Islet of Langerhans (tissue), 1 donor: ENCODE results near the gene VN1R4.
"Not testable (repeated sequence)": the region's sequence is repeated elsewhere in the genome, so short reads cannot be mapped to it uniquely, and the experiment has no call there.

Source experiments
- FAIRE-seq: peaks from one replicate; lab custom pipeline; 2011; peaks lifted over from hg19 to GRCh38; lab: Jason Lieb, UNC

The VN1R4 gene, protein sequence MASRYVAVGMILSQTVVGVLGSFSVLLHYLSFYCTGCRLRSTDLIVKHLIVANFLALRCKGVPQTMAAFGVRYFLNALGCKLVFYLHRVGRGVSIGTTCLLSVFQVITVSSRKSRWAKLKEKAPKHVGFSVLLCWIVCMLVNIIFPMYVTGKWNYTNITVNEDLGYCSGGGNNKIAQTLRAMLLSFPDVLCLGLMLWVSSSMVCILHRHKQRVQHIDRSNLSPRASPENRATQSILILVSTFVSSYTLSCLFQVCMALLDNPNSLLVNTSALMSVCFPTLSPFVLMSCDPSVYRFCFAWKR

DNA sequence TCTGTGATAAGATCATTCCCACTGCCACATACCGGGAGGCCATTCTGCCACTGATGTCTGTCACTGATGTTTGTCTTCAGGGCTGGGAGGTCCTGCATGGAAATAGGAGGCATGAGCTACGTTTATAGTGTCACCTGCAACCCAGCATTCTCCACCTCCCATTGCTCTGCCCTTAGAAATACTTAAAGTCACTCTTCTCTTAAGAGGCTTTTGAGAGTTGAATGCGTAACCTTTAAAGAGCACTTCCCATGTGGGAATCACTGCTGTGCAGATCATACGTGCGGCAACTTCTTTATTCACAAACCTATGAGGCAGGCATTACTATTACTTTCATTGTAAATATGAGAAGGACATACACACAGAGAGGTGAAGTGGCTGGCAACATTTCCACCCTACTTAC is at the start of gene VN1R4:
Gene VN1R4 (minus strand): TSS at position 101 of the 400 bp plus-strand sequence. CDS start 58 bp downstream, at position 43.
- not testable (repeated sequence) for FAIRE-seq

DNA sequence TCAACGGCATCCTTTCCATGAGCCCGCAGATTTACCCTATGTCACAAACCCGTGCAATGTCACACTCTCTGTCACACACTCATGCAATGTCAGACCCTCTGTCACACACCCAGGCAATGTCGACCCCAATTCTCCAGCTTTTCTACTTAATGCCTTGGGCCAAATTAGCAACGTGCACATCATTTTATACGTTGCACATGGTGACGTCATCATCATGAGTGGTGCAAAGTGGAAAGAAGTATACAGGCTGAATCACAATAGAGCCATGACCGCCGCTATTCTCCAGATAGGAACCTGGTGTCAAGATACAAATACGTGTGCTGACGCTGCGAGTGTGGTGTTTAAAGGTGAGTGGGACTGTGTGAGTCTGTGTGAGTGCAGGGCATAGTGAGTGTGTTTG is 44.4 kb upstream of the VN1R4 start:
- no peak for FAIRE-seq

DNA sequence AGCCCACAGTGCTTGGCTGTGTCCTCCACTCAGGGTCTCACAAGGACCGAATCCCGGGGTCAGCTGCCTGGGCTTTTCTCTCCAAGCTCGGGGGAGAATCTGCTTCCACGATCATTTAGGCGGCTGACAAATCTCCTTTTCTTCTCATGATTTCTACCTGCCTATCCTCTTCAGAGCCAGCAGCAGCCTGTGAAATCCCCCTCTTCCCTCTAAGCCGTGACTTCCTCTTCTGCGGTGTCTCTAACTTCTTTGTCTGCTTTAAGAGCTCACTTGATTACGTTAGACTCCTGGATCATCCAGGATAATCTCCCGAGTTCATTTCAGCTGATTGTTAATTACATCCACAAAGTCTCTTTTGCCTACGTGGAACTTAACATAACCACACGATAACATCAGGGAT is 43.5 kb upstream of the VN1R4 start:
- no peak for FAIRE-seq

DNA sequence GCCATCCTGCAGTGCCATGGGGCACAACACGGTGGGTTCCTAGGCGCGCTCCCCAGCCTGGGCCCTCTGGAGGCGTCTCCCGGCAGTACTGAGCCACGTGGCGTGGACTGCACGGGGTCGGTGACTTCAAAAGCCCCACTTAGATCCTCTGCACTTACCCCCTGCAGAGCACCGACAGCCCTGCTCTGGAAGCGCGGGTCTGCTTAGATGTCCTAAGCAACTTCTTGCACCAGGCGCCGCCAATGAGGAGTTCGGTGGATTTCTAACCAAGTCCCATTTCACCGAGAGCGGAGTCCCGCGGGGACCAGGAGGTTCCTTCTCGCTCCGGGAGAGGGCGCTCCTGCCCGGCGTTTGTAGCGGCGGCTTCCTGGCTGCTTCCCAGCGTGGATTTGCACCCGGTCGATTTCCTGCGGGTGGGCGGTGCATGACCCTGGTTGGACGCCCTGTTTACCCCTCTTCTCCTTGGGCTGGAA is 40.9 kb upstream of the VN1R4 start:
- FAIRE-seq: no peak

DNA sequence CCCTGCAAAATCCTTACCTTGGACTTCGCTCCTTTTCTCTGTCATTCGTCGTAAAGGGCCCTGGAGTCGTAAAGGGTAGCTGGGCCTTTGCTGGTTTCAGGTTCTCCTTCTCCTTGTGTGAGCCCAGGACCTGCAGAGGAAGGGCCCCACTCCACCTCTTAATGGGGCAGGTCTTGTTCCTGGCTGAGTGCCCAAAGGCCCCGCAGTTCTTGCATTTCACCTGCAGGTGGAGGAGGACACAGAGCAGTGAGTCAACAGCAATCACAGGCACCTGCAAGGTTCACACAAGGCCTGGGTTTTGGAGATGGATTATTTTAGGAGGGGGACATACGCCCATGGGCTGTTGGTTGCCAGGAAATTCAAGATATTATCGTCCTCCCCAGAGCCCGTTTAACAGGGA is 33.8 kb upstream of the VN1R4 start:
- not testable (repeated sequence) for FAIRE-seq

DNA sequence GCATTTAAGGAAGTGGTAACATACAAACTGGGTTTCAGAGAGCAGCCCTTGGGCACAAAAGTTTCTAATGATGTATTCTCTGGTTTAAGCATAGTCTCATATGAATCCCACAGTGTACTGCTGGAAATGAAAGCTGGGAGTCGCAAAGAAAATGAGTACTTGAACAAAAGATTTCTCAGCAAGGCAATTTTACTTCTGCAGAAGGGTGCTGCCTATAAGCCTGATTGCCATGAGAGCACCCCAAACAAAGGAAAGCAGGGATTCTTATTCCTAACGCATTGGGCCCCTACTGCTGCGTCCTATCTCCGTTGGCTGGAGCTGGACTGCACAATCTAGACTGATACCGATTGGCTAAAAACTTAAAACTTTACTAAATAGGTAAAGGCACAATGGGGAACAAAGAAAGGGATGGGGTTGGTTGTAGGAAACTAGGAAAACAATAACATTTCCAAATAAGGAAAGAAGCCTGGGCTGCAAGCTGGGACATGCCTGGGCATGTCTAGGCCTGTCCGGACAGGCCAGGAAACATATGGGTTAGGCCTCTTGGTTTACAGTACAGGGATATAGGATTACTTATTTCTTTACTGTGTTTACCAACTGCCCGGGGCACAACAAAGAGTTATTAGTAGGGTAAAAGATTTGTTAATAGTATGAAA is 27.4 kb upstream of the VN1R4 start:
- no peak for FAIRE-seq

DNA sequence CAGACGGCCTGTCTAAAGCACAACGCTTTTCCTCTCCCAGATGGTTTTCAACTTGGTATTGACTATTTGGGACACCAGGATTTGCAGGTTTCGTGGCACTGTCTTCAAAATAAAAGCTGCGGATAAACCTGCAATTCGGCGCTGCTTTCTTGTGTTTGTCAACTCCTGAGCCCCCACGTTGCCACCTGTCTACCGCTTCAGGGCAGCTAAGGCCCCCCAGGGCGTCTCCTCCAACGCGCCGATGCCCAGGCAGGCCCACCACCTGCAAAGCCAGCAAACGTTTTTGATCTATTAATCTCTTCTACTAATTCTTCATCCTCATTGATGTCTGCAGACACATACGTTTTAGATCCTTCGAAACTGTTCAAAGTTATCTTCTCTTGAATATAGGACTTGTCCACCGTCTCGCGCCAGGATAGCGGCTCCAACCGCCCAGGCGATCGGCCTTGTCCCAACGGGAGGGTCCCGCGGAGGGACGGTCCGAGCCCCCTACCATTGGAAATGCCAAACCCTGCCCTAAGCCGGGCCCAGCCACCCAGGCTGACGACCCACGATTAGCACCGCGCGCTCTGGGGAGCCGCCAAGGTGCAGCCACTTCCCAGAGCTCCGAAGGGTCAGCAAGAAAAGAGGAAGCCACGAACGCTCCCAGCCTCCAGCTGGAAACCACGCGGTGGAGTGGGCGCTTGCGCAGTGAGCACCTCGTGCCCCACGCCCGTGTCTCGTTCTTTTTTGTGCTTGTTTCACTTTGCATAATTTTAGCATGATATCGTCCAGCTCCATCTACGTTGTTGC is 23.4 kb upstream of the VN1R4 start:
- no peak for FAIRE-seq

DNA sequence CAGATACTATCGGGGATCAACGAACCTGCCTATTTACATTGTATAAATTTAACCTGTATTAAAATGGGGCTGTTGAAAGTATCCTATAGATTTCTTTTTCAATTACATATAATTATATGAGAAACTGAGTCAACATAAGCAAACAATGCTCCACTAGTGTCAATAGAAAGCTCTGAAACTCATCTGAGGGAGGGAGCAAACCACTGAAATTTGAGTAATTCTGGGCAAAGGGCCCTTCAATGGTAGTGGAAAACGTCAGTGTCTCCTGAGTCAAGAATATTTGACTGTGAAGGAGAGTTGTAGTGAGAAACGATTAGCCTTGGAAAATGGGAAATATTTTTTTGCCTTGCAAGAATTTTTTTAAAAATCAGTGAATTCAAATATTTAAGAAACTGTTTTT is 17.6 kb upstream of the VN1R4 start:
- no peak for FAIRE-seq

DNA sequence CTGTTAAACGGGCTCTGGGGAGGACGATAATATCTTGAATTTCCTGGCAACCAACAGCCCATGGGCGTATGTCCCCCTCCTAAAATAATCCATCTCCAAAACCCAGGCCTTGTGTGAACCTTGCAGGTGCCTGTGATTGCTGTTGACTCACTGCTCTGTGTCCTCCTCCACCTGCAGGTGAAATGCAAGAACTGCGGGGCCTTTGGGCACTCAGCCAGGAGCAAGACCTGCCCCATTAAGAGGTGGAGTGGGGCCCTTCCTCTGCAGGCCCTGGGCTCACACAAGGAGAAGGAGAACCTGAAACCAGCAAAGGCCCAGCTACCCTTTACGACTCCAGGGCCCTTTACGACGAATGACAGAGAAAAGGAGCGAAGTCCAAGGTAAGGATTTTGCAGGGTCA is 14.4 kb upstream of the VN1R4 start:
- not testable (repeated sequence) for FAIRE-seq

DNA sequence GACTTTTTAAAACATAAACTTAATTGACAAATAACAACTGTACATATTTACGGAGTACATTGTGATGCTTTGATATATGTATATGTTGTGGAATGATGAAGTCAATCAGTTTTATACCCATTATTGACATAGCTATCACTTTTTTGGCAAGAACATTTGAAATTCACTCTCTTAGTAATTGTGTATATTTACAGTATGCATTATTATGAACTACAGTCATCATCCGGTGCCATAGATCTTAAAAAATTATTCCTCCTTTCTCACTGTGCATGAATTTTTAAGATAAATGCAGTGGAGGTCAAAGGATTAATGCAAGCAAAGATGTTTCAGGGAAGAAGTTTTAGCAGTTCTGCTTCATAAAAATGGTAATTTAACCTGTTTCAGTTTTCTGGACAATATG is 8.0 kb upstream of the VN1R4 start:
- FAIRE-seq: no peak

DNA sequence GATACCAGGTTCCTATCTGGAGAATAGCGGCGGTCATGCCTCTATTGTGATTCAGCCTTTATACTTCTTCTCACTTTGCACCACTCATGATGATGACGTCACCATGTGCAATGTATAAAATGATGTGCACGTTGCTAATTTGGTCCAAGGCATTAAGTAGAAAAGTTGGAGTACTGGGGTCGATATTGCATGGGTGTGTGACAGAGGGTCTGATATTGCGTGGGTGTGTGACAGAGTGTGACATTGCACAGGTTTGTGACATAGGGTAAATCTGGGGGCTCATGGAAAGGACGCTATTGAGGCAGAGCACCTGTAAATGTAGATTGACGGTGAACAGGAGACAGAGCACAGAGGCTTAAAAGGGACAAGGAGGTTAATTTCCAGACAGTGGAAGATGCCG is 4.5 kb upstream of the VN1R4 start:
- FAIRE-seq: no peak

DNA sequence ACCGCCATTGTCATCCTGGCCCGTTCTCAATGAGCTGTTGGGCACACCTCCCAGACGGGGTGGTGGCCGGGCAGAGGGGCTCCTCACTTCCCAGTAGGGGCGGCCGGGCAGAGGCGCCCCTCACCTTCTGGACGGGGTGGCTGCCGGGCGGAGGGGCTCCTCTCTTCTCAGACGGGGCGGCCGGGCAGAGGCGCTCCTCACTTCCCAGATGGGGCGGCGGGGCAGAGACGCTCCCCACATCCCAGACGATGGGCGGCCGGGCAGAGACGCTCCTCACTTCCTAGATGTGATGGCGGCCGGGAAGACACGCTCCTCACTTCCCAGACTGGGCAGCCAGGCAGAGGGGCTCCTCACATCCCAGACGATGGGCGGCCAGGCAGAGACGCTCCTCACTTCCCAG is 2.3 kb upstream of the VN1R4 start:
- not testable (repeated sequence) for FAIRE-seq

DNA sequence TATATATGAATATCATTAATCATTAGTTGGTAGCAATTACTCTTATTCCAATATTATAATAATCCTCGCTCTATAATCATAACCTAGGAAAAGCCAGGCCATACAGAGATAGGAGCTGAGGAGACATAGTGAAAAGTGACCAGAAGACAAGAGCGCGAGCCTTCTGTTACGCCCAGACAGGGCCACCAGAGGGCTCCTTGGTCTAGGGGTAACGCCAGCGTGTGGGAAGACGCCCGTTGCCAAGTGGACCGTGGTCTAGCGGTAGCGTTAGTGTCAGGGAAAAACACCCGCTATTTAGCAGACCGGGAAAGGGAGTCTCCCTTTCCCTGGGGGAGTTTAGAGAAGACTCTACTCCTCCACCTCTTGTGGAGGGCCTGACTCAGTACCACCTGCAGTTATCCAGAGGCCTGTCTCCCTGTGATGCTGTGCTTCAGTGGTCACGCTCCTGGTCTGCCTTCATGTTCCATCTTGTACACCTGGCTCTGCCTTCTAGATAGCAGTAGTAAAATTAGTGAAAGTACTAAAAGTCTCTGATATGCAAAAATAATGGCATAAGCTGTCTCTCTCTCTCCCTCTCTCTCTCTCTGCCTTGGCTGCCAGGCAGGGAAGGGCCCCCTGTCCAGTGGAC is 9.7 kb downstream of the VN1R4 start, which contains the start of gene VN1R2:
Gene VN1R2 (plus strand): TSS at position 578 of the 628 bp plus-strand sequence. CDS start 84 bp downstream, outside the sequence.
- not testable (repeated sequence) for FAIRE-seq

DNA sequence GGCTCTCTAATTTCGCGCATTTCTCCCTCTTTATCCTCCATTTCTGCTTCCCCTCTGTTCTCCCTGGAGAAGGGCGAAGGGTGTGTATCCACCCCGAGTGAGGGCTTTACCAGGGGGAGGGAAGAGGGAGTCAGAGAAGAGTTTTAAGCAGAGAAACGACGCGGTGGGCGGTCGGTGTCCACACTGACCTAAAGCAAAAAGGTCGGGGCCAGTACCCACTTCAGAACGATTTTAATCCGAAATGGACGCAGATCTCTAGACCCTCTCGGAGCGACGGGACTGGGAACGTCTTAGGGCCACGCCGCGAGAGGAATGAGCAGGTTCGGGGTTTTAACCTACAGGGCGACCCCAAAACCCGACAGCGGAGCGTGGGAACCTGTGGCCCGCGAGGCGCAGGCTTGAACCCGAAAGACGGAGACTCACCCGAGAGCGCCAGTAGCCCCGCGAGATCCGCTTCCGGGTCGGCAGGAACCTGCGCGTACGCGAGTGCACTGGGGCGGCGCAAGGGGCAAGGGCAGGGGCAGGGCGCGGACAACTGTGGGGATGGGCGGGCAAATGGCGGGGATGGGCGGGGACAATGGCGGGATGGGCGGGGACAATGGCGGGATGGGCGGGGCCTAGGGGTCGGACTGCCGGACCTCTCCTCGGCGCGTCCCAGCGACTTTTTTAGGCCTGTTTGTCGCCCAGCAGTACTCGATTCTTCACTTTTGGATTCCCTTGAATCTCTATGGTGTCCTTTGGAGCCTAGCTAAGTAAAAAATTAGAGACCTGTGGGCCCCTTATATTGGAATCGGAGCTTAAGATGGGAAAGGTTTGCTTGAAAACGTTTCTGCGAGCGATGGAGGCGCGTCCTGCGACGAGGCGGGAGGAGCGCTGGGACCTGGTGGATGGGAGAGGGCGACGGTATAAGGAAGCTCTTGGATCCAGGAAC is 12.8 kb downstream of the VN1R4 start, which contains the start of gene ZNF677:
Gene ZNF677 (minus strand): TSS at position 463 of the 931 bp plus-strand sequence. CDS start 3,323 bp downstream, outside the sequence.
- FAIRE-seq: no peak

DNA sequence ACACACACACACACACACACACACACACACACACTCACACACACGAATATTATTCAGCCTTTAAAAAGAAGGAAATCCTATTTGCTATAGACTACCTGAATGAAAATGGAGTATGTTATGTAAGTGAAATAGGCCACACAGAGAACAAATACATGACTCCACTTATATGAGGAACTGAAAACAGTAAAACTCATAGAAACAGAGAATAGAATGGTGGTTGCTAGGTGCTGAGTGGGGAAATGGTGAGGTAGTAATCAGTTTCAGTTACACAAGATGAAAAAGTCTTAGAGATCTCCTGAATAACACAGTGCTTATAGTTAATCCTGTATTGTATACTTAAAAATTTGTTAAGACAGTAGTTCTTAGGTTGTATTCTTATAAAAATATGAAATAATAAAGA is 21.0 kb downstream of the VN1R4 start:
- FAIRE-seq: no peak

DNA sequence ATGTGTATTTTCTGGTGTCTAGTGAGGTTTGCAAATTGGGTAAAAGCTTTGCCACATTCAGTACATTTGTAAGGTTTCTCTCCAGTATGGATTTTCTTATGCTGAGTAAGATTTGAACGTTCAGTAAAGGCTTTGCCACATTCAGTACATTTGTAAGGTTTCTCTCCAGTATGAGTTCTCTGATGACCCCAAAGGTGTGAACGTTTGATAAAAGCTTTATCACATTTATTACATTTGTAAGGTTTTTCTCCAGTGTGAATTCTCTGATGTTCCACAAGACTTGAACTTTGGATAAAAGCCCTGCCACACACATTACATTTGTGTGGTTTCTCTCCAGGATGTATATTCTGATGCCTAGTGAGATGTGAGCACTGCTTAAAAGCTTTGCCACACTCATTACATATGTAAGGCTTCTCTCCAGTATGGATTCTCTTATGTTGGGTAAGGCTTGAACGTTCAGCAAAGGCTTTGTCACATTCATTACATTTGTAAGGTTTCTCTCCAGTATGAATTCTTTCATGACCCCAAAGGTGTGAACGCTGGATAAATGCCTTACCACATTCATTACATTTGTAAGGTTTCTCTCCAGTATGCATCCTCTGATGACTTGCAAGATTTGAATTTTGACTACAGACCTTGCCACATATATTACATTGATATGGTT is 30.3 kb downstream of the VN1R4 start:
- FAIRE-seq: no peak

DNA sequence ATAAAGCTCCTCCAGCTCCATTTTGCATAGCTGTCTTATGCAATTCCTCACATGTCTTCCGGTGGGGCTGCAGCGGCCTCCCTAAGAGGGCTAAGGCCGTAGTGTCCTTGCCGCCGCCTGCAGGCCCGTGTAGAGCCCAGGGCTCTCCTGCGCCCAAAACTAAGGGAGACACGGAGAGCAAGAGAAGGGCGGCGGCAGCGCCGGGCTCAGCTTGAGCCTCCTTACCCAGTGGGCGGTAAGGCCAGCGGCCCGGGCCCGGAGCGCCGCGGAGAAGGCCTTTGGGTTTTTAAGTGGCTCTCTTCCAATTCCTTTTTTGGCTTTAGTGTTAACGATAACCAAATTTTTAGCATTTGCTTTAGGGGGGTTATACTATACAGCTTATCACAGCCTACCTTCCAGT is 42.9 kb downstream of the VN1R4 start:
- FAIRE-seq: no peak

DNA sequence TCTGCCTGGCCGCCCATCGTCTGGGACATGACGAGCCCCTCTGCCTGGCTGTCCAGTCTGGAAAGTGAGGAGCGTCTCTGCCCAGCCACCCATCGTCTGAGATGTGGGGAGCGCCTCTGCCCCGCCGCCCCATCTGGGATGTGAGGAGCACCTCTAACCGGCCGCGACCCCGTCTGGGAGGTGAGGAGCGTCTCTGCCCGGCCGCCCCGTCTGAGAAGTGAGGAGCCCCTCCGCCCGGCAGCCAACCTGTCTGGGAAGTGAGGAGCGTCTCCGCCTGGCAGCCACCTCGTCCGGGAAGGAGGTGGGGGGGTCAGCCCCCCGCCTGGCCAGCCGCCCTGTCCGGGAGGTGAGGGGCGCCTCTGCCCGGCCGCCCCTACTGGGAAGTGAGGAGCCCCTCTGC is 44.8 kb downstream of the VN1R4 start:
- FAIRE-seq: not testable (repeated sequence)
